ENCODE measurements around the gene MAP2K5.

MAP2K5 gene

GRCh38 chr15:67523330-67523729 lies 19.2 kb upstream of the MAP2K5 start (continued):
- TF ChIP-seq ZSCAN16 (tag by site-specific recombination; IDR thresholded peaks at IDR 0.05) (no peak), ZSCAN30 (tag by site-specific recombination; IDR thresholded peaks at IDR 0.05) (peak; percentile 76), WT1 (tag by site-specific recombination; IDR thresholded peaks at IDR 0.05) (0 out of 2 replicates have a peak, but pooled peaks have one; percentile 7)

- peaks cover 33% of the 10 kb centered on the region for H3K4me1 ChIP-seq (ENCODE audit: control insufficient read depth, insufficient read depth, low read length)
- no peaks in the 10 kb centered on the region for H3K9me3 ChIP-seq (ENCODE audit: control insufficient read depth, insufficient read depth, low read depth, low read length)
- ChIA-PET CTCF (interaction anchor here (0.9 to 1.2 kb wide), 3 partner anchors 69 to 578 kb away, joined by 3 to 5 read pairs (median 3); no protein-coding TSS in a partner anchor), POLR2A (interaction anchor here (1.0 kb wide), 1 partner anchor 18 kb away, joined by 7 read pairs; the partner anchor contains the start of gene MAP2K5)
- H3K36me3 ChIP-seq (ENCODE audit: control insufficient read depth in 2 of 2, insufficient read depth in 1 of 2, low read length in 2 of 2), result peaks cover 0 to 4% of the 10 kb centered on the region in 2 experiments; a peak in 2 of 3 replicates
- H3K4me3 ChIP-seq (ENCODE audit: low read depth, low read length), result no peak overlapping the region
- H3K27ac ChIP-seq (ENCODE audit: extremely low read depth, low read depth, low read length), result no peak overlapping the region
- TF ChIP-seq PRDM6 (tag by site-specific recombination; IDR thresholded peaks at IDR 0.05) (peak; percentile 87), ZNF677 (tag by site-specific recombination; IDR thresholded peaks at IDR 0.05) (no peak), ZBTB21 (tag by site-specific recombination; IDR thresholded peaks at IDR 0.05) (no peak), ZNF362 (tag by site-specific recombination; IDR thresholded peaks at IDR 0.05) (peak; percentile 28; the same call in 1 of the 2 replicates), ZNF488 (tag by site-specific recombination; IDR thresholded peaks at IDR 0.05) (no peak), IKZF3 (tag by site-specific recombination; IDR thresholded peaks at IDR 0.05) (no peak), ZNF148 (tag by site-specific recombination; IDR thresholded peaks at IDR 0.05; ENCODE audit: borderline replicate concordance) (no peak), ZNF623 (tag by site-specific recombination; IDR thresholded peaks at IDR 0.05) (no peak), MEIS1 (CRISPR knock-in tag; IDR thresholded peaks at IDR 0.05; ENCODE audit: borderline replicate concordance) (no peak), PRDM10 (tag by site-specific recombination; IDR thresholded peaks at IDR 0.05) (no peak), TCF7L2 (IDR thresholded peaks at IDR 0.05; ENCODE audit: borderline replicate concordance, low read depth, low read length) (no peak), WT1 (tag by site-specific recombination; IDR thresholded peaks at IDR 0.05) (no peak), ZNF202 (tag by site-specific recombination; IDR thresholded peaks at IDR 0.05; ENCODE audit: borderline replicate concordance) (no peak), ZNF529 (tag by site-specific recombination; IDR thresholded peaks at IDR 0.05; ENCODE audit: insufficient replicate concordance) (no peak), FEZF1 (tag by site-specific recombination; IDR thresholded peaks at IDR 0.05) (peak; percentile 52; the same call in 1 of the 2 replicates), ZNF513 (tag by site-specific recombination; IDR thresholded peaks at IDR 0.05) (no peak), ZNF585B (tag by site-specific recombination; IDR thresholded peaks at IDR 0.05) (no peak), ATF2 (tag by site-specific recombination; IDR thresholded peaks at IDR 0.05; ENCODE audit: low read depth) (no peak), ZNF341 (tag by site-specific recombination; IDR thresholded peaks at IDR 0.05; ENCODE audit: low read depth) (no peak)
Observed at GRCh38 chr15:67524235-67524634, 18.3 kb upstream of the MAP2K5 start.
